Measurements from ENCODE around the gene TIAM1.

- TF ChIP-seq CTCF (IDR thresholded peaks at IDR 0.05; ENCODE audit: insufficient read depth, low read depth, low read length) (no peak), EZH2 (IDR thresholded peaks at IDR 0.05; ENCODE audit: insufficient read depth, low read length) (no peak)
Observed at GRCh38 chr21:31128234-31128633, 215.8 kb downstream of the TIAM1 start.
